NCI-H526 treated with DMSO at 0.1 percent for 48 hours (cell line): Measurements from ENCODE around the gene BRMS1L.
"Not testable (repeated sequence)": the region's sequence is repeated elsewhere in the genome, so short reads cannot be mapped to it uniquely, and the experiment has no call there.

Source experiments
- DNase-seq: peaks from one replicate; lab custom pipeline; 2025; lab: John Stamatoyannopoulos, UW

BRMS1L gene

GRCh38 chr14:35826218-35826951 is at the start of gene BRMS1L:
Gene BRMS1L (plus strand): TSS chr14:35826338. CDS start chr14:35826517, 179 bp downstream.
- DNase-seq, result peak; percentile 98

GRCh38 chr14:35776823-35777222 is 49.3 kb upstream of the BRMS1L start:
- DNase-seq, result no peak

- DNase-seq, result not testable (repeated sequence)
Observed at GRCh38 chr14:35777550-35777949, 48.6 kb upstream of the BRMS1L start.

- DNase-seq, result no peak
Observed at GRCh38 chr14:35779368-35779767, 46.8 kb upstream of the BRMS1L start.

- no peak for DNase-seq
Observed at GRCh38 chr14:35783699-35784098, 42.4 kb upstream of the BRMS1L start.

GRCh38 chr14:35786856-35787255 is 39.3 kb upstream of the BRMS1L start:
- DNase-seq, result no peak

- DNase-seq, result no peak
Observed at GRCh38 chr14:35789651-35790050, 36.5 kb upstream of the BRMS1L start.

- DNase-seq, result no peak
Observed at GRCh38 chr14:35797796-35798195, 28.3 kb upstream of the BRMS1L start.

- no peak for DNase-seq
Observed at GRCh38 chr14:35806006-35806907, 19.9 kb upstream of the BRMS1L start.

- DNase-seq, result peak; percentile 10
Observed at GRCh38 chr14:35807131-35807961, 18.8 kb upstream of the BRMS1L start.

GRCh38 chr14:35808076-35808637 is 18.0 kb upstream of the BRMS1L start:
- peak; percentile 40 for DNase-seq

GRCh38 chr14:35808638-35809563 is 17.2 kb upstream of the BRMS1L start, which contains the start of gene RALGAPA1:
Gene RALGAPA1 (minus strand): TSS chr14:35809295. CDS start chr14:35808835, 460 bp downstream.
- peak; percentile 91 for DNase-seq

- DNase-seq, result no peak
Observed at GRCh38 chr14:35809597-35809996, 16.5 kb upstream of the BRMS1L start.

GRCh38 chr14:35810963-35811362 is 15.2 kb upstream of the BRMS1L start:
- no peak for DNase-seq

GRCh38 chr14:35814371-35815005 is 11.7 kb upstream of the BRMS1L start:
- DNase-seq, result peak; percentile 7

GRCh38 chr14:35818346-35819115 is 7.6 kb upstream of the BRMS1L start:
- DNase-seq, result peak; percentile 35

- no peak for DNase-seq
Observed at GRCh38 chr14:35819591-35820540, 6.3 kb upstream of the BRMS1L start.
